Measurements from ENCODE around the gene FKBP4. TPM values are rescaled to one million over a fixed set of nuclear protein-coding genes. Genes with fewer than 3 reads are reported as not detected.

The FKBP4 gene
- total RNA-seq, 6 experiments from 2014 or later, result 27.0 to 124 (median 48.4) TPM

GRCh38 chr12:2756756-2757155 is 38.0 kb upstream of the FKBP4 start:
- H3K9me3 ChIP-seq, result no peaks in the 10 kb centered on the region
- 70% methylated on average over 5 of the region's 5 CpGs for WGBS (ENCODE audit: insufficient coverage, low coverage, low lambda C conversion rate, missing lambda C conversion rate)
- intact Hi-C loops (cut with DNase I), result no loop called here
- no peak for DNase-seq
- H3K4me3 ChIP-seq, result no peak overlapping the region
- no peaks in the 10 kb centered on the region for H3K27me3 ChIP-seq
- no peak overlapping the region for H3K27ac ChIP-seq
- no peak for TF ChIP-seq CTCF (IDR thresholded peaks at IDR 0.05)
- TF ChIP-seq POLR2A (IDR thresholded peaks at IDR 0.05), result no peak
- ATAC-seq, result no peak
- no peaks in the 10 kb centered on the region for H3K36me3 ChIP-seq
- no peaks in the 10 kb centered on the region for H3K4me1 ChIP-seq

GRCh38 chr12:2759733-2760132 is 35.0 kb upstream of the FKBP4 start:
- peaks cover 0 to 11% (median 3%) of the 10 kb centered on the region in 4 donors for H3K4me1 ChIP-seq

GRCh38 chr12:2764398-2764797 is 30.4 kb upstream of the FKBP4 start:
- Histone ChIP-seq H3K9me3 (no peaks in the 10 kb centered on the region), H3K36me3 (no peaks in the 10 kb centered on the region), H3K27ac (peak overlapping the region in 2 of 3 donors; percentile 37 to 40), H3K4me1 (peaks cover 0 to 20% (median 9%) of the 10 kb centered on the region in 4 donors), H3K27me3 (no peaks in the 10 kb centered on the region), H3K4me3 (no peak overlapping the region)
- no peak for DNase-seq
- intact Hi-C loops (cut with DNase I), result no loop called here
- peak; percentile 93 to 99 (median 96) for ATAC-seq
- TF ChIP-seq CTCF (IDR thresholded peaks at IDR 0.05), result no peak
- no peak for TF ChIP-seq POLR2A (IDR thresholded peaks at IDR 0.05)

More at GRCh38 chr12:2759733-2760132, 35.0 kb upstream of the FKBP4 start:
- TF ChIP-seq CTCF (IDR thresholded peaks at IDR 0.05) (no peak), POLR2A (IDR thresholded peaks at IDR 0.05) (no peak)
- ATAC-seq (no peak), DNase-seq (no peak)
- no peak overlapping the region for H3K4me3 ChIP-seq
- no peak overlapping the region for H3K27ac ChIP-seq
- WGBS (ENCODE audit: insufficient coverage, low coverage, low lambda C conversion rate, missing lambda C conversion rate), result 77% methylated on average over 2 of the region's 4 CpGs
- H3K36me3 ChIP-seq, result no peaks in the 10 kb centered on the region
- no peaks in the 10 kb centered on the region for H3K9me3 ChIP-seq
- intact Hi-C loops (cut with DNase I), result no loop called here
- no peaks in the 10 kb centered on the region for H3K27me3 ChIP-seq

- Histone ChIP-seq H3K4me3 (no peak overlapping the region), H3K9me3 (no peaks in the 10 kb centered on the region), H3K4me1 (peaks cover 0 to 20% (median 9%) of the 10 kb centered on the region in 4 donors), H3K36me3 (no peaks in the 10 kb centered on the region), H3K27ac (no peak overlapping the region), H3K27me3 (no peaks in the 10 kb centered on the region)
- intact Hi-C loops (cut with DNase I), result no loop called here
- ATAC-seq (peak in 1 of 4 donors; percentile 9), DNase-seq (no peak)
- no CpG with 5 or more reads among the region's 4 CpGs for WGBS (ENCODE audit: insufficient coverage, low coverage, low lambda C conversion rate, missing lambda C conversion rate)
- TF ChIP-seq CTCF (IDR thresholded peaks at IDR 0.05) (no peak), POLR2A (IDR thresholded peaks at IDR 0.05) (no peak)
These were observed 29.7 kb upstream of the FKBP4 start for GRCh38 chr12:2765052-2765451.

GRCh38 chr12:2765608-2766007 is 29.2 kb upstream of the FKBP4 start:
- H3K9me3 ChIP-seq, result no peaks in the 10 kb centered on the region
- intact Hi-C loops (cut with DNase I), result no loop called here
- TF ChIP-seq POLR2A (IDR thresholded peaks at IDR 0.05) (no peak), CTCF (IDR thresholded peaks at IDR 0.05) (no peak)

More at GRCh38 chr12:2765608-2766007, 29.2 kb upstream of the FKBP4 start:
- no peak overlapping the region for H3K27ac ChIP-seq
- WGBS (ENCODE audit: insufficient coverage, low coverage, low lambda C conversion rate, missing lambda C conversion rate), result 91% methylated on average over 5 of the region's 6 CpGs
- peaks cover 0 to 20% (median 9%) of the 10 kb centered on the region in 4 donors for H3K4me1 ChIP-seq
- no peak for ATAC-seq
- no peak overlapping the region for H3K4me3 ChIP-seq
- no peak for DNase-seq
- H3K36me3 ChIP-seq, result no peaks in the 10 kb centered on the region
- no peaks in the 10 kb centered on the region for H3K27me3 ChIP-seq
